Sigmoid colon (tissue), 7 donors: Measurements from ENCODE around the gene ACP2. TPM values are rescaled to one million over a fixed set of nuclear protein-coding genes. Genes with fewer than 3 reads are reported as not detected.

Experiments
- DNase-seq: peaks from one replicate; pipeline ENCODE4 v3.0.0-alpha.2; 2019
- H3K27ac ChIP-seq, 4 donors: fragments of 200-600 bp; sonication (generic); one replicate each; pipeline ENCODE4 v1.5.1; 2016 to 2019; ENCODE audit warnings: mild to moderate bottlenecking in 1 of 4
- H3K27me3 ChIP-seq, 3 donors: fragments of 200-600 bp; sonication (generic); one replicate each; pipeline ENCODE4 v1.5.1; 2019; ENCODE audit warnings: mild to moderate bottlenecking in 1 of 3
- H3K36me3 ChIP-seq, 4 donors: fragments of 200-600 bp; sonication (generic); one replicate each; pipeline ENCODE4 v1.5.1; 2016 to 2019
- H3K4me1 ChIP-seq, 4 donors: fragments of 200-600 bp; sonication (generic); one replicate each; pipeline ENCODE4 v1.5.1; 2017 to 2019
- H3K4me3 ChIP-seq, 4 donors: fragments of 200-600 bp; sonication (generic); one replicate each; pipeline ENCODE4 v1.5.1; 2017 to 2019; ENCODE audit warnings: mild to moderate bottlenecking in 2 of 4, moderate library complexity in 1 of 4
- H3K9me3 ChIP-seq, 4 donors: fragments of 200-600 bp in 3 of 4; sonication (generic) in 3 of 4; one replicate each; pipeline versions ENCODE4 v1.5.1 to v1.6.1; 2013 to 2019
- EP300 ChIP-seq, 4 donors: sonication (generic); formaldehyde crosslinking; IDR thresholded peaks; one replicate each; pipeline ENCODE4 v1.6.1; 2017; ENCODE audit warnings: antibody characterized with exemption in 4 of 4
- POLR2A ChIP-seq, 2 donors: fragments of 450-650 bp; IDR thresholded peaks; one replicate each; pipeline ENCODE4 v1.6.1; 2016; ENCODE audit warnings: antibody characterized with exemption in 2 of 2, mild to moderate bottlenecking in 2 of 2, moderate library complexity in 2 of 2
- POLR2AphosphoS5 ChIP-seq, 4 donors: sonication (generic); formaldehyde crosslinking; IDR thresholded peaks; one replicate each; pipeline ENCODE4 v1.6.1; 2017; ENCODE audit warnings: antibody characterized with exemption in 4 of 4
- WGBS, 2 donors: extraction: QIAGEN DNeasy Blood & Tissue Kit; methylation state at CpG; one replicate each; pipeline ENCODE4 v1.1.7; 2013; 5-methylcytosine and 5-hydroxymethylcytosine counted together
- intact Hi-C: fragments of 100-400 bp; cut with DNase I; formaldehyde crosslinking; loops from one replicate; pipeline ENCODE4 v1.15.1; 2023
- polyA plus RNA-seq, 3 donors: library from polyadenylated mRNA; stranded (reverse); fragments of 200-250 nt; gene quantifications; one replicate each; pipeline ENCODE4 v1.2.3, GENCODE V29; 2013
- total RNA-seq, 4 donors: library from RNA; depleted of rRNA; stranded (reverse); fragments of >200 nt; gene quantifications; one replicate each; pipeline ENCODE4 v1.1.0, GENCODE V29; 2016
- TF ChIP-seq, protein P1 (sequence below), 4 experiments: fragments of 450-650 bp in 3 of 4; fragments of 200-600 bp in 1 of 4; IDR thresholded peaks; one replicate each; pipeline ENCODE4 v1.5.1; 2016 to 2019; ENCODE audit warnings: antibody characterized with exemption in 4 of 4, mild to moderate bottlenecking in 3 of 4, moderate library complexity in 2 of 4
- donor health status: healthy with polysubstance abuse.
- donor health status: Bipolar disorder and iron deficiency.
- donor health status: healthy.

Gene ACP2
- total and polyA plus RNA-seq, 7 donors: 15.6 to 54.0 (median 31.0) TPM

DNA sequence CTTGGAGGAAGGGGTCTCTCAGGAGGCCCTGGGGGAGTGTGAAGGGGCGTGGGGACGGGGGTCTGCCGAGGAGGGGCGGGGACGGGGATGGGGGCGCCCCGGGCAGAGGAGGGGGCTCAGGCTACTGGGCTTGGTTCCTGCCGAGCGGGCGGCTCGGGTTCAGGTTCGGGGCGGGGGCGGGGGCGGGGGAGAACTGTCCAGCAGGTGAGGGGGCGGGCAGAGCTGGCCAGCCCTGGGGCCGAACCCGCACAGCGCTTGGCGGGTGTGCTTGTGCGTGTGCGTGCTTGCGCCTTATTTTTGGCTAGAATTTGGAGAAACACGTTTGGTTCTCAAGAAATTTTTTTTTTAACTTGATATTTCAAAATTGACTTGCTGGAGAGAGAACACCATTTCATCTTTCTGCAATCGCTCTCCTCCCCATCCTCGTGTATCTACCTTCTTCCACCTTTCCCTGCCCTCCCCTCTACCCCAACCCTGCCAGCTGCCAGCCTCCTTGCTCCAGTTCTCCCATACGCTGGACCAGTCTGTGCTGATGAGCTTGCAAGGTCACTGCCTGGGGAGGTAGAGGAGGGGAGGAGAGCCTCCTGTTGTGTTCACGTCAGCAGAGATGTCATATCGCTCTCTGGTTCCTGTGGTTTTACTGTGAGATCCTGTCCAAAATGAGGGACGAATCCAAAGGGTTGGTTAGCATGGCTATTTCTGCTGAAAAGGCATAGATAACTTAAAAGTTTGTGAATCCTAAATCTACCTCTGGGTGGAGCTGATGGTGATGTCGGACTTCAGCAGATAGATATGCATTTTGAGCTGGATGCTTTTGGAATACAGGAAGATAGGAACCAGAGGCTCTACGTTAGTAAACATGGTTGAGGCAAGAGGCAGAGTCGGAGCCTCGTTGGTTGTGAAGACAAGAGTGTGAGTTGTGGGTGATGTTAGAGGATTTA, 22.0 kb upstream of the ACP2 start:
- Histone ChIP-seq H3K4me1 (peaks cover 0 to 40% (median 38%) of the 10 kb centered on the region in 4 donors), H3K36me3 (peaks cover 4 to 17% (median 13%) of the 10 kb centered on the region in 4 donors), H3K27ac (peak overlapping the region; percentile 95 to 98 (median 96)), H3K9me3 (no peaks in the 10 kb centered on the region), H3K4me3 (peak overlapping the region; percentile 77 to 94 (median 92)), H3K27me3 (no peaks in the 10 kb centered on the region)
- peak; percentile 74 for DNase-seq
- intact Hi-C loops: loop anchor here (2.0 to 5.0 kb wide), 2 partner anchors 94 to 137 kb away; partner anchors contain the start of genes ARFGAP2 and SLC39A13
- WGBS, 2 donors: 2 to 3% methylated on average over 34 of the region's 34 CpGs
- TF ChIP-seq EP300 (IDR thresholded peaks at IDR 0.05): no peak
- no peak for TF ChIP-seq POLR2A (IDR thresholded peaks at IDR 0.05)
- TF ChIP-seq, protein P1, sequence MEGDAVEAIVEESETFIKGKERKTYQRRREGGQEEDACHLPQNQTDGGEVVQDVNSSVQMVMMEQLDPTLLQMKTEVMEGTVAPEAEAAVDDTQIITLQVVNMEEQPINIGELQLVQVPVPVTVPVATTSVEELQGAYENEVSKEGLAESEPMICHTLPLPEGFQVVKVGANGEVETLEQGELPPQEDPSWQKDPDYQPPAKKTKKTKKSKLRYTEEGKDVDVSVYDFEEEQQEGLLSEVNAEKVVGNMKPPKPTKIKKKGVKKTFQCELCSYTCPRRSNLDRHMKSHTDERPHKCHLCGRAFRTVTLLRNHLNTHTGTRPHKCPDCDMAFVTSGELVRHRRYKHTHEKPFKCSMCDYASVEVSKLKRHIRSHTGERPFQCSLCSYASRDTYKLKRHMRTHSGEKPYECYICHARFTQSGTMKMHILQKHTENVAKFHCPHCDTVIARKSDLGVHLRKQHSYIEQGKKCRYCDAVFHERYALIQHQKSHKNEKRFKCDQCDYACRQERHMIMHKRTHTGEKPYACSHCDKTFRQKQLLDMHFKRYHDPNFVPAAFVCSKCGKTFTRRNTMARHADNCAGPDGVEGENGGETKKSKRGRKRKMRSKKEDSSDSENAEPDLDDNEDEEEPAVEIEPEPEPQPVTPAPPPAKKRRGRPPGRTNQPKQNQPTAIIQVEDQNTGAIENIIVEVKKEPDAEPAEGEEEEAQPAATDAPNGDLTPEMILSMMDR (IDR thresholded peaks at IDR 0.05): no peak
- peak in 2 of 4 donors; percentile 17 to 51 for TF ChIP-seq POLR2AphosphoS5 (IDR thresholded peaks at IDR 0.05)

DNA sequence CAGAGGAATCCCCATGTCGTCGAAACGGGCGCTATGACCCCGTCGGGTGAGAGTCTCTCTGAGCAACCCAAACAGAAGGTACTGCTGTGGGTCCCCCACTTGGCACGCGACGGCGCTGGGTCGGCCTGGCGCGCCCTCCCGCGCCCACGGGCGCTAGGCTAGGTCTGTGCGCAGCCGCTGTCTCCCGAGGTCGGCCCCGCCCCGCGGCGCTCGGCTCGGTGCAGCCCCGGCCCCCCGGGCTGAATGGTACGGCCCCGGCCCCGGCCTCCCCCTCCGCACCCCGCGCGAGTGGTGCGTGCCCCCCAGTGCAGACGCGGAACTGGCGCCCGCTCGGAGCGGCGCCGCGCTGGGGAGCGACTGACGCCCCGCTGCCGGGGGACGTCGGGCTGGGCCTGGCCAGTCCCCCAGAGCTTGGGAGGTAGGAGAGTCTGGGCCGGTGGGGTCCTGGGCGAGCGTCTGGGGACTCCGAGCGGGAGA, 21.3 kb upstream of the ACP2 start, which contains the start of gene MADD:
Gene MADD (plus strand): TSS at position 305 of the 477 bp plus-strand sequence.
- intact Hi-C loops: loop anchor here (2.0 to 5.0 kb wide), 4 partner anchors 55 to 137 kb away; partner anchors contain the start of genes ARFGAP2, DDB2 and SLC39A13

GRCh38 chr11:47269002-47269828, 20.6 kb upstream of the ACP2 start:
- no peaks in the 10 kb centered on the region for H3K9me3 ChIP-seq
- H3K27me3 ChIP-seq: no peaks in the 10 kb centered on the region
- peaks cover 0 to 3% (median under 1%) of the 10 kb centered on the region in 4 donors for H3K36me3 ChIP-seq
- peak overlapping the region; percentile 95 to 98 (median 96) for H3K27ac ChIP-seq
- TF ChIP-seq, protein P1 (IDR thresholded peaks at IDR 0.05): peak in 1 of 4 experiments; percentile 12
- no peak for TF ChIP-seq EP300 (IDR thresholded peaks at IDR 0.05)
- peak in 2 of 4 donors; percentile 1 to 57 for TF ChIP-seq POLR2AphosphoS5 (IDR thresholded peaks at IDR 0.05)
- peak in 1 of 2 donors; percentile 41 for TF ChIP-seq POLR2A (IDR thresholded peaks at IDR 0.05)
- peak overlapping the region; percentile 77 to 94 (median 92) for H3K4me3 ChIP-seq
- intact Hi-C loops: loop anchor here (2.0 to 5.0 kb wide), 2 partner anchors 54 to 88 kb away; partner anchors contain the start of gene DDB2
- H3K4me1 ChIP-seq: peaks cover 0 to 40% (median 38%) of the 10 kb centered on the region in 4 donors
- DNase-seq: peak; percentile 97
- 0% methylated on average over 52 of the region's 52 CpGs for WGBS, 2 donors

More for the DNA sequence above, 21.3 kb upstream of the ACP2 start, which contains the start of gene MADD:
- DNase-seq: peak; percentile 94
- H3K4me1 ChIP-seq: peaks cover 0 to 40% (median 38%) of the 10 kb centered on the region in 4 donors
- TF ChIP-seq, protein P1 (IDR thresholded peaks at IDR 0.05): no peak
- TF ChIP-seq POLR2AphosphoS5 (IDR thresholded peaks at IDR 0.05) (peak; percentile 58 to 91 (median 81)), POLR2A (IDR thresholded peaks at IDR 0.05) (peak in 1 of 2 donors; percentile 16)
- H3K27me3 ChIP-seq: no peaks in the 10 kb centered on the region
- H3K36me3 ChIP-seq: peaks cover 0 to 10% (median 6%) of the 10 kb centered on the region in 4 donors
- 0% methylated on average over 57 of the region's 57 CpGs for WGBS, 2 donors
- peak within 1 kb of the TSS; percentile 77 to 94 (median 92) for H3K4me3 ChIP-seq
- no peaks in the 10 kb centered on the region for H3K9me3 ChIP-seq
- peak within 1 kb of the TSS; percentile 95 to 98 (median 96) for H3K27ac ChIP-seq

- DNase-seq: no peak
- Histone ChIP-seq H3K27ac (peak overlapping the region; percentile 95 to 98 (median 96)), H3K9me3 (no peaks in the 10 kb centered on the region), H3K4me1 (peaks cover 0 to 40% (median 38%) of the 10 kb centered on the region in 4 donors), H3K4me3 (peak overlapping the region in 3 of 4 donors; percentile 77 to 94 (median 90)), H3K36me3 (no peaks in the 10 kb centered on the region), H3K27me3 (no peaks in the 10 kb centered on the region)
- intact Hi-C loops: loop anchor here (2.0 to 5.0 kb wide), 2 partner anchors 54 to 89 kb away; partner anchors contain the start of gene DDB2
- WGBS, 2 donors: 41 to 42% methylated on average over 13 of the region's 13 CpGs
- TF ChIP-seq POLR2AphosphoS5 (IDR thresholded peaks at IDR 0.05): no peak
- TF ChIP-seq POLR2A (IDR thresholded peaks at IDR 0.05): no peak
- TF ChIP-seq, protein P1 (IDR thresholded peaks at IDR 0.05): no peak
- no peak for TF ChIP-seq EP300 (IDR thresholded peaks at IDR 0.05)
Measured at GRCh38 chr11:47268448-47269001, 19.9 kb upstream of the ACP2 start.
